ENCODE results near the gene TIMM44.
A peak's percentile ranks its signal among the peaks of the same experiment; 100 is the strongest.
"Not testable (repeated sequence)": the region's sequence is repeated elsewhere in the genome, so short reads cannot be mapped to it uniquely, and the experiment has no call there.

TIMM44 gene

GRCh38 chr19:7900401-7900870 lies 43.0 kb downstream of the TIMM44 start:
- DNase-seq (ENCODE audit: low read depth): no peak

GRCh38 chr19:7899751-7900378 lies 43.6 kb downstream of the TIMM44 start:
- DNase-seq (ENCODE audit: low read depth): no peak

GRCh38 chr19:7898967-7899366 lies 44.5 kb downstream of the TIMM44 start:
- DNase-seq (ENCODE audit: low read depth): no peak

- DNase-seq (ENCODE audit: low read depth): no peak
Measured at GRCh38 chr19:7897292-7897691, 46.2 kb downstream of the TIMM44 start.

DNA sequence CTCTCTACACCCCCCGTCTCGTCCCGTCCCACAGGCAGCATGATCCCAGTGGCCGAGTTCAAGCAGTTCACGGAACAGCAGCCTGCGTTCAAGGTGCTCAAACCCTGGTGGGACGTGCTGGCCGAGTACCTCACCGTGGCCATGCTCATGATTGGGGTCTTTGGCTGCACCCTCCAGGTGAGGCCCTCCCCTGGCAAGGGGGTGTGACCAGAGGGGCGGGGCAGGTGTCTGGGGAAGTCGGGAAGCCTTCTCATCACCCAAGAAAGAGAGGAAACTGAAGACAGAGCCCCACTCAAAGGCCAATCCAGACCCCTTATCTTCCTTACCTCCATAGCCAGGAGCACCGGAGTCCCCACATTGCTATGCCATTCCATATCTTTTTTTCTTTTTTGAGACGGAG lies 47.9 kb downstream of the TIMM44 start:
- no peak for DNase-seq (ENCODE audit: low read depth)

- DNase-seq (ENCODE audit: low read depth): no peak
Measured at GRCh38 chr19:7894612-7895309, 48.7 kb downstream of the TIMM44 start.

- DNase-seq (ENCODE audit: low read depth): not testable (repeated sequence)
Measured at GRCh38 chr19:7893362-7894101, 49.9 kb downstream of the TIMM44 start.

DNA sequence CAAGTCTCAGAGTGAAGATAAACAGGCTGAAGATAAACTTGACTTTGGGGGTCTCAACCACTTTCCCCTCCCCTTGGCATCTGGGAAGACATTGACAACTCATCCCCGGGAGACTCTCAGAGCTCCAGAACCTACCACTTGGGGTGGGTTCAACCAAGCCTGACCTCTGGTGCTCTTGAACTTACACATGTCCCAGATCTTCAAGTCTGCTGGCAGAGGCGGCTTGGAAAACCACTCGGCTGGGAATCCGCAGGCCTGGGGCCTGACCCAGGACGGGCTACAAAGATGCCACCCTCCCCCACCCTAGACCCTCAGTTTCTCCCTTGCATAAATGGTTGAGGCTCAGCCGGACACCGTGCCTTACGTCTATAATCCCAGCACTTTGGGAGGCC lies 54.6 kb downstream of the TIMM44 start:
- DNase-seq (ENCODE audit: low read depth): no peak

DNA sequence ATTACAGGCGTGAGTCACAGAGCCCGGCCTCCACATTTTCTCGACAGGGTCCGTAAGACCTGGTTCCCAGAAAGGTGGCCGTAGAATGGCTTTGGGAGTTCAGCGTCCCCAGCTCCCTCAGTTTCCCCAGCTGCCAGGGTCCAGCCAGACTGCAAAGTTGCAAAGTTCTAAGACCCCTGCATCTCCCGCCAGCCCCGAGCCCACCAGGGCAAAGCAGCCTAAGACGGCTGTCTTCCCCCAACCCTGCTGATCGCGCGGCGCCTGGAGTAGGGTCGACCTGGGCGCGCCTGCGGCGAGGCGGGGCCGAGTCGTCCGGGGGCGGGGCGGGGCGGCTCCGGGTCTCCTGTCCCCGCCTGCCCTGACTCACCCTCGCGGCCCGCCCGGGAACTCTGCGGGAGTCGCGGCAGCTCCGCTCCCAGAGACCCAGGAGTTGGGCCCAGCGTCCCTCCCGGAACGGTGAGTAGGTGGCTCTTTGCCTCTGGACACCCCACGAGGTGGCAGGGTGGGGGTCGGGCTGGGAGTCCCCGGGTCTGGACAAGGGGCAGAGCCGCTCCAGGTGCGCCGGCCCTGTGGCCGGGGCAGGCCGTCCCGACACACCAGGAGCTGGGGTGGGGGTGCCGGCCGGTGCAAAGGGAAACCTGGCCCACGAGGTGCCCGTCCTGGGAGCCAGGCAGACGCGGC lies 55.2 kb downstream of the TIMM44 start, which contains the start of gene LRRC8E:
Gene LRRC8E (plus strand): TSS at position 366 of the 681 bp plus-strand sequence. CDS start 7,094 bp downstream, outside the sequence.
- DNase-seq (ENCODE audit: low read depth): peak; percentile 52

DNA sequence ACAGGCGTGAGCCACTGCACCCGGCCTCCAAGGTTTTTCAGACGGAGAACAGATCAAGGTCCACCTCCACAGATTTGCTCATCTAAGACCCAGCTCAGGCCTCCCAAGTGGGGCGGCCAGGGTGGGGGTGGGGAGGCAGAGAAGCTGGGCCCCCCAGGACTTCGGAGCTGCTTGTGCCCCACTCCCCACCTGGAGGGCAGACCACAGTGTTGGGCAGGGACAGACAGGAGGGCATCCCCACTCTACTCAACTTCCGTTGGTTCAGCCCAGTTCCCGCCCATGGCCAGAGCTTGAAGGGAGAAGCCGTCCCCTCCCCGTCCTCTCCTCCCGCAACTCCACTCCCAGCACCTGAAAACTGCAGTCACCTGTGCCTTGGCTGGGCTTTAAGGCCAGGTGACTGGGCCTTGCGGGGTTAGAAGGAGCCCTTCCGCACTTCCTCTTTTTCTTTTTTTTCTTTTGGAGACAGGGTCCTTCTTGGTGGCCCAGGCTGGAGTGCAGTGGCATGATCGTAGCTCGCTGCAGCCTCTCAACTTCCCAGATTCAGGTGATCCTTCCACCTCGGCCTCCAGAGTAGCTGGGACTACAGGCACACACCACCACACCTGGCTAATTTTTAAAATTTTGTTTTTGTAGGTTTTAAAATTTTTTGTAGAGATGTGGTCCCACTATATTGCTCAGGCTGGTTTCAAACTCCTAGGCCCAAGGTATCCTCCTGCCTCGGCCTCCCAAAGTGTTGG lies 55.9 kb downstream of the TIMM44 start:
- no peak for DNase-seq (ENCODE audit: low read depth)

- DNase-seq (ENCODE audit: low read depth): no peak
Measured at GRCh38 chr19:7885818-7886217, 57.6 kb downstream of the TIMM44 start.

DNA sequence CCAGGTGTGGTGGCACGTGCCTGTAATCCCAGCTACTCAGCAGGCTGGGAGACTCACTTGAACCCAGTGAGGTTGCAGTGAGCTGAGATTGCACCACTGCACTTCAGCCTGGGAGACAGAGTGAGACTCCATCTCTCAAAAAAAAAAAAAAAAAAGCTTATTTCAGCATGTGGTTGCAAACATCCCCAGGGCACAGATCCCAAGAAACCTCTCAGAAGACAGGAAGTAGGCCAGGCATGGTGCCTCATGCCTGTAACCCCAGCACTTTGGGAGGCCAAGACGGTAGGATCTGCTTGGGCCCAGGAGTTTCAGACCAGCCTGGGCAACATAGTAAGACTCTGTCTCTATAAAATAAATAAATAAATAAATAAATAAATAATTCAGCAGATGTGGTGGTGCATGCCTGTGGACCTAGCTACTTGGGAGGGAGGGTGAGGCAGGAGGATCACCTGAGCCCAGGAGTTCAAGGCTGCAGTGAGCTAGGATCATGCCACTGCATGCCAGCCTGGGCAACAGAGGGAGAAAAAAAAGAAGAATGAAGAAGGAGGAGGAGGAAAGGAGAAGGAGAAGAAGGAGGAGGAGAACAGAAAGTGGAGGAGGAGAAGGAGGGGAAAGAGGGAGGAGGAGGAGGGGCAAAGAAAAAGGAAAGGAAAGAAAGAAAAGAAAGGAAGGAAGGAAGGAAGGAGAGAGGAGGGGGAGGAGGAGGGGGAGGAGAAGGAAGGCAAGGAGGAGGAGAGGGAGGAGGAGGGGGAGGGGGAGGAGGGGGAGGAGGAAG lies 59.5 kb downstream of the TIMM44 start:
- no peak for DNase-seq (ENCODE audit: low read depth)

- no peak for DNase-seq (ENCODE audit: low read depth)
Measured at GRCh38 chr19:7883105-7883504, 60.4 kb downstream of the TIMM44 start.

DNA sequence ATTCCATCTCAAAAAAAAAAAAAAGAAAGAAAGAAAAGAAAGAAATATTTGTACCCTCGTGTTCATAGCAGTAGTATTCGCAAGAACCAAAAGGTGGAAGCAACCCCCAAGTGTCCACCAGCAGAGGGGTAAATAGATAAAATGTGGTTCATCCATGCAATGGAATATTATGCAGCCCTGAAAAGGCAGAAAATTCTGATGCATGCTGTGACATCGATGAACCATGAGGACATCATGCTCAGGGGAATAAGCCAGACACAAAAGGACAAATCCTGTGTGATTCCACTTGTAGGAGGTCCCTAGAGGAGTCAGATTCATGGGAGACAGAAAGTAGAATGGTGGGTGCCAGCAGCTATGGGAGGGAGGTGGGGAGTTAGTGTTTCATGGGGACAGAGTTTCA lies 61.6 kb downstream of the TIMM44 start:
- no peak for DNase-seq (ENCODE audit: low read depth)

DNA sequence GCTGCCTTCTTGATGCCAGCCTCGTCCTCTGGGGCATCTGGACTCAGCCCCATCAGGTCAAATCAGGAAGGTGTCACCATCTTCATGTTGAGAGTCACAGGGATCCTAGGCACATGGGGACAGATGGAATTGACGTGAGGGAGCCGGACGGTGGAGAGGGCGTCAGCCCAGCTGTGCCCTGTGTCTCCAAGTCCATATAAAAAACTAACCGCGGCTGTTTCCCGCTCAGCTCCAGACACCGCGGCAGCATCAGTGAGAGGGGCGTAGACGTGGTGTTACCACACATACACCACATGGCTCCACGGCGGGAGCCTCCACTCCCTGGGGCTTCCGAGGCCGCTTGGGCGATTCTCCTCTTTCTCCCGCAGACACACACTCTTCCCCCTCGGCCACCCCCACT lies 63.6 kb downstream of the TIMM44 start:
- DNase-seq (ENCODE audit: low read depth): no peak

- DNase-seq (ENCODE audit: low read depth): no peak
Measured at GRCh38 chr19:7879111-7879807, 64.2 kb downstream of the TIMM44 start.

GRCh38 chr19:7877249-7877836 lies 66.1 kb downstream of the TIMM44 start:
- no peak for DNase-seq (ENCODE audit: low read depth)
